KMS-11 (cell line): Measurements from ENCODE around the gene DPP4.

ENCODE experiments used
- H2AFZ ChIP-seq: fragments of 200-600 bp; sonication (generic); 2 replicates; pipeline ENCODE4 v1.6.1; 2016; ENCODE audit warnings: antibody characterized with exemption, mixed run types, low read depth
- H3K27ac ChIP-seq: fragments of 200-600 bp; sonication (generic); 2 replicates; pipeline ENCODE4 v1.6.1; 2016; ENCODE audit warnings: mild to moderate bottlenecking, mixed run types
- H3K27me3 ChIP-seq: fragments of 200-600 bp; sonication (generic); 2 replicates; pipeline ENCODE4 v1.6.1; 2017; ENCODE audit warnings: mild to moderate bottlenecking, low read depth, mixed run types, moderate library complexity; ENCODE audit not compliant: insufficient read depth
- H3K36me3 ChIP-seq: fragments of 200-600 bp; sonication (generic); 2 replicates; pipeline ENCODE4 v1.6.1; 2017; ENCODE audit warnings: mild to moderate bottlenecking, mixed run types; ENCODE audit not compliant: insufficient read depth
- H3K4me1 ChIP-seq: fragments of 200-600 bp; sonication (generic); 2 replicates; pipeline ENCODE4 v1.6.1; 2016; ENCODE audit warnings: mild to moderate bottlenecking, low read depth, mixed run types; ENCODE audit not compliant: poor library complexity, severe bottlenecking
- H3K4me2 ChIP-seq: fragments of 200-600 bp; sonication (generic); 2 replicates; pipeline ENCODE4 v1.7.0; 2016; ENCODE audit warnings: mild to moderate bottlenecking, mixed run types
- H3K4me3 ChIP-seq: fragments of 200-600 bp; sonication (generic); IDR thresholded peaks from 2 replicates; pipeline ENCODE4 v1.6.1; 2017; ENCODE audit warnings: low read depth, low read length, mixed read lengths; ENCODE audit not compliant: insufficient read depth
- H3K79me2 ChIP-seq: fragments of 200-600 bp; sonication (generic); 2 replicates; pipeline ENCODE4 v1.6.1; 2016; ENCODE audit warnings: low read depth, mixed run types; ENCODE audit not compliant: insufficient read depth
- H3K9ac ChIP-seq: fragments of 200-600 bp; sonication (generic); 2 replicates; pipeline ENCODE4 v1.6.1; 2016; ENCODE audit warnings: mild to moderate bottlenecking, mixed run types
- H4K20me1 ChIP-seq: fragments of 200-600 bp; sonication (generic); 2 replicates; pipeline ENCODE4 v1.6.1; 2016; ENCODE audit warnings: mild to moderate bottlenecking, mixed run types; ENCODE audit not compliant: insufficient read depth
- TF ChIP-seq, protein P1 (sequence below): fragments of 200-600 bp; sonication (generic); conservative IDR thresholded peaks from 2 replicates; pipeline ENCODE4 v1.6.1; 2017; ENCODE audit warnings: low read depth, mild to moderate bottlenecking, antibody characterized with exemption, low read length, moderate library complexity, mixed read lengths

Gene DPP4

GRCh38 chr2:162084536-162084935 is 10.5 kb upstream of the DPP4 start:
- Histone ChIP-seq H3K4me3 (no peak overlapping the region), H3K27me3 (no peaks in the 10 kb centered on the region), H4K20me1 (no peaks in the 10 kb centered on the region), H3K36me3 (no peaks in the 10 kb centered on the region), H3K4me1 (no peaks in the 10 kb centered on the region), H2AFZ (no peak overlapping the region), H3K79me2 (no peaks in the 10 kb centered on the region), H3K4me2 (no peak overlapping the region), H3K9ac (no peak overlapping the region), H3K27ac (no peak overlapping the region)
- TF ChIP-seq, protein P1, sequence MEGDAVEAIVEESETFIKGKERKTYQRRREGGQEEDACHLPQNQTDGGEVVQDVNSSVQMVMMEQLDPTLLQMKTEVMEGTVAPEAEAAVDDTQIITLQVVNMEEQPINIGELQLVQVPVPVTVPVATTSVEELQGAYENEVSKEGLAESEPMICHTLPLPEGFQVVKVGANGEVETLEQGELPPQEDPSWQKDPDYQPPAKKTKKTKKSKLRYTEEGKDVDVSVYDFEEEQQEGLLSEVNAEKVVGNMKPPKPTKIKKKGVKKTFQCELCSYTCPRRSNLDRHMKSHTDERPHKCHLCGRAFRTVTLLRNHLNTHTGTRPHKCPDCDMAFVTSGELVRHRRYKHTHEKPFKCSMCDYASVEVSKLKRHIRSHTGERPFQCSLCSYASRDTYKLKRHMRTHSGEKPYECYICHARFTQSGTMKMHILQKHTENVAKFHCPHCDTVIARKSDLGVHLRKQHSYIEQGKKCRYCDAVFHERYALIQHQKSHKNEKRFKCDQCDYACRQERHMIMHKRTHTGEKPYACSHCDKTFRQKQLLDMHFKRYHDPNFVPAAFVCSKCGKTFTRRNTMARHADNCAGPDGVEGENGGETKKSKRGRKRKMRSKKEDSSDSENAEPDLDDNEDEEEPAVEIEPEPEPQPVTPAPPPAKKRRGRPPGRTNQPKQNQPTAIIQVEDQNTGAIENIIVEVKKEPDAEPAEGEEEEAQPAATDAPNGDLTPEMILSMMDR: no peak

DNA sequence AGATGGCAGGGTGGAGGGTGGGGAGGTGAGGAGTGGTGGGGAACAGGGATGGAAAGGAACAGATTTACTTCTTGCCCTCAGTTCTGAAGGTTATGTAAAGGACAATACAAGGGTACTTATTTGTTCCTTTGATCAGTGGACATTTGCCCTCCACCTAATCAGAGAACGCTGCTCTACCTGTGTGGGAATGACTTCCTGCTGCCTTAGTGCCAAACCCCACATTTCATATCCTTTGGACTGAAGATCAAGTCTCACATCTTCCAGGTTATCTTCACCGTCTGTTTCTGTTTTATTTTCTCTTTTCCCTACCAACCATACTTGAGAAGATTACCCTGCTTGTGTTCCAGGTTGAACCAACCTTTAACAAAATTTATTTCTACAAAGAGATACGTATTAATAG is 8.7 kb upstream of the DPP4 start:
- Histone ChIP-seq H3K27ac (no peak overlapping the region), H3K4me2 (no peak overlapping the region), H3K4me3 (no peak overlapping the region), H2AFZ (no peak overlapping the region), H3K36me3 (no peaks in the 10 kb centered on the region), H3K4me1 (no peaks in the 10 kb centered on the region), H4K20me1 (no peaks in the 10 kb centered on the region), H3K27me3 (no peaks in the 10 kb centered on the region), H3K9ac (no peak overlapping the region), H3K79me2 (no peaks in the 10 kb centered on the region)
- TF ChIP-seq, protein P1: no peak

DNA sequence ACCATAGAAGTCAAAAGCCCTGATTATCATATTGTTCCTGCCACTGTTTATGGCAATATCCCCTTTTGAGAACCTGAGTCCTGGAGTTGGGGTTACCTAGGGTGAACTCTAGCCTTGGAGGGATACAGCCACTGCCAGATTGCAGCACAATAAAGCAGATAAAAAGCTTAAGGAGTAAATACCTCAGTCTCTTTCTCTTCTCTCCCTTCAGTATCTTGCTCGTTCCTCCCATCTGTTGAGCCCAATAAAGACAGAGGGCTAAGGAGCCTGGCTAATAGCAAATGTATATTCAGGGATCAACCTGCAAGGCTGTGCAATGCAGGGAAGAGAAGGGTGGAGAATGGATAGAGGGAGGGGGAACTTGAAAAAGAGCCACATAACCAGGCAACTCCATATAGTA is 8.0 kb upstream of the DPP4 start:
- Histone ChIP-seq H3K4me1 (no peaks in the 10 kb centered on the region), H3K27me3 (no peaks in the 10 kb centered on the region), H3K4me2 (no peak overlapping the region), H3K36me3 (no peaks in the 10 kb centered on the region), H4K20me1 (no peaks in the 10 kb centered on the region), H3K4me3 (no peak overlapping the region), H3K9ac (no peak overlapping the region), H3K27ac (no peak overlapping the region), H3K79me2 (no peaks in the 10 kb centered on the region), H2AFZ (no peak overlapping the region)
- TF ChIP-seq, protein P1: no peak

DNA sequence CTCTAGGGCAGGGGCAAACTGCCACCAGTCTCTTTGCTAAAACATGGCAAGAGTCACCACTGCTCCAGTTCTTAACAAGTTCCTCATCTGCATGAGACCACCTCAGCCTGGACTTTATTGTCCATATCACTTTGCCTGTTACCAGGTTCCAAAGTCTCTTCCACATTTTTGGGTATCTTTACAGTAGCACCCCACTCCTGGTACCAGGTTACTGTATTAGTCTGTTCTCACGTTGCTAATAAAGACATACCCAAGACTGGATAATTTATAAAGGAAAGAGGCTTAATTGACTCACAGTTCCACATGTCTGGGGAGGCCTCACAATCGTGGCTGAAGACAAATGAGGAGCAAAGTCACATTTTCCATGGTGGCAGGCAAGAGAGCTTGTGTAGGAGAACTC is 5.5 kb upstream of the DPP4 start:
- H3K27ac ChIP-seq: no peak overlapping the region
- H3K4me2 ChIP-seq: no peak overlapping the region
- H3K79me2 ChIP-seq: no peaks in the 10 kb centered on the region
- H2AFZ ChIP-seq: no peak overlapping the region
- H3K9ac ChIP-seq: no peak overlapping the region
- H3K4me1 ChIP-seq: no peaks in the 10 kb centered on the region
- TF ChIP-seq, protein P1: no peak
- no peaks in the 10 kb centered on the region for H3K27me3 ChIP-seq
- H3K36me3 ChIP-seq: no peaks in the 10 kb centered on the region
- no peak overlapping the region for H3K4me3 ChIP-seq
- no peaks in the 10 kb centered on the region for H4K20me1 ChIP-seq
